Measurements from ENCODE around the gene NR2E3. TPM values are rescaled to one million over a fixed set of nuclear protein-coding genes. Genes with fewer than 3 reads are reported as not detected.
"Not testable (repeated sequence)": the region's sequence is repeated elsewhere in the genome, so short reads cannot be mapped to it uniquely, and the experiment has no call there.

Gene NR2E3
- total RNA-seq, 1 donor from 2014 or later: not detected

GRCh38 chr15:71813723-71814470 is 3.5 kb downstream of the NR2E3 start:
- intact Hi-C loops (cut with micrococcal nuclease): no loop called here

DNA sequence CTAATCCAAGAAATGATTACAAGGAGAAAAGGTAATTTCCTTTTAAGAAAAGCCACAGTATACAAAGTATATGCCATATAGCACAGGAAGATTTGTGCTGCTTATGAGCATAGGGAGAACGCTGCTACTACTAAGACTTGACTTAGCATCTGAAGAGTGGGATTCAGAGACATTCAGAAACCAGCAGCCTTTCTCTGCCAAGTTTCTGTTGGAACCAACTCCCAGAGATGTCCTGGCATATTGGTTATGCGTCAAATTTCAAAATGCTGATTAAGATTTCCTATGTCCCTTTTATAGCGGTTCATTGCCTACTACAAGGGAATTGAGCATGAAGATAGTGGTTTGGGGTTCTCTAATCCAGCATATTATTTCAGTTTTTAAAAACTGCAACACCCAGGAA is 4.9 kb downstream of the NR2E3 start:
- intact Hi-C loops (cut with micrococcal nuclease): no loop called here

GRCh38 chr15:71817351-71817750 is 7.0 kb downstream of the NR2E3 start:
- intact Hi-C loops (cut with micrococcal nuclease): no loop called here

DNA sequence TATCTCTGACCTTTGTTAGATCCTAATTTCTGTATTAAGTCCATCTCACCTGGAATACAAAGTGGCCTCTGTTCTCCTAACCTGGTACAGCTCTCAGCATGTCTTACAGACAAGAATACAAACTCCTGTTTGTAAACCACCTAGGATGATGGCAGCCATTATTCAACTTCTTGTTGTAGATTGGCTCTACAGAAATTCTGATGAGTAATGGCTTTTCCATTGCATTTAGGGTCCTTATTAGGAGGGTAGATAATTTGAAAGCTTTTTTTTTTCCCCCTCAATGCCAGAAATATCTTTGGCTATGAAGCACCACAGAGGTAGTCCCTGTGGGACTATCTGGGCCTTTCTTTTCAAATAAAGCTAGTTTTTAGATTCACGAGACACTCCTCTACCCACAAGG is 9.8 kb downstream of the NR2E3 start:
- intact Hi-C loops (cut with micrococcal nuclease): no loop called here

DNA sequence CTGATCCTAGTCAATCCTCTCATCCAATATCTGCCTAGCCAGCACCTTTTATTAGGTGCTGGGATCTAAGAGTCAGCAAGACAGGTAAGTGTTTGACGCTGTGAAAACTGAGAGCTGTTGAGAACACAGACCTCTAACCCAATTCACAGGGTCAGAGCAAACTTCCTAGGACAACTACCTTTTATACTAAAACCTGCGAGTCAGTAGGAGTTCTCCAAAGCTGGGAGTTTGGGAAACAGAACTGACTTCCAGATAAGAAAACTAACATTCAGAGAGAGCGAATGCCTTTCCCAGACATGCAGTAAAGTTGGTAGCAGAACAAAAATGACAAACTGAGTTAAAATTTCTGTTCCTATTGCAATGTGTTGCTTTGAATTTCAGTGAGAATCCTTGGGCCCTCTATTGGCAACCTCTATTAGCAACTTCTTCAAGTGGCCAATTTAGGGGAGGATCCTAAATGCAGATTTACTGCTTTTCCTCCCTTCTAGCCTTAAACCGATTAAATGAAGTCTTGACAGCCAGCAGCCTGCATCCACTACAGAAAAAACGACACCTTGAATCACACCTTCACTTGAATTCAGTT is 11.3 kb downstream of the NR2E3 start:
- intact Hi-C loops (cut with micrococcal nuclease): no loop called here

- intact Hi-C loops (cut with micrococcal nuclease): no loop called here
Measured at GRCh38 chr15:71822890-71823630, 12.7 kb downstream of the NR2E3 start.

DNA sequence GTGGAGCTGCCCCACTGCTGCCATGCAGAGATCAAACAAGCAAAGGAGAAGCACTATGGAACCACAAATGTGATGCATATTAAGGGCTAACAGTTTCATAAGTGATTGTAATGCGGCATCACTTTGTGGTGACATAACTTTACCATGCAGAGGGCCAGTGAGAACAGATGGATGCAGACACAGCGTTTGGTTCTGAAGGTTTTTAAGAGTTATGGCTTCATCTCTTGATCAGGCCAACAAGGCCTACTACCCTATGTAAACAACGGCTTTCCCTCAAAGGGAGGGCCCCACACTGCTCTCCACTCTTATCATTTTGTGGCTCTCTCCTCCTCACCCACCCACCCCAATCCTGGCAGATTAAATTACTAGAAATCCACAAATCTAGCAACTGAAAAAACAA is 13.4 kb downstream of the NR2E3 start:
- intact Hi-C loops (cut with micrococcal nuclease): no loop called here

- intact Hi-C loops (cut with micrococcal nuclease): no loop called here
Measured at GRCh38 chr15:71825021-71825730, 14.8 kb downstream of the NR2E3 start.

GRCh38 chr15:71826196-71826595 is 15.8 kb downstream of the NR2E3 start:
- intact Hi-C loops (cut with micrococcal nuclease): no loop called here

GRCh38 chr15:71830981-71831380 is 20.6 kb downstream of the NR2E3 start:
- intact Hi-C loops (cut with micrococcal nuclease): no loop called here

- intact Hi-C loops (cut with micrococcal nuclease): no loop called here
Measured at GRCh38 chr15:71841563-71841962, 31.2 kb downstream of the NR2E3 start.

DNA sequence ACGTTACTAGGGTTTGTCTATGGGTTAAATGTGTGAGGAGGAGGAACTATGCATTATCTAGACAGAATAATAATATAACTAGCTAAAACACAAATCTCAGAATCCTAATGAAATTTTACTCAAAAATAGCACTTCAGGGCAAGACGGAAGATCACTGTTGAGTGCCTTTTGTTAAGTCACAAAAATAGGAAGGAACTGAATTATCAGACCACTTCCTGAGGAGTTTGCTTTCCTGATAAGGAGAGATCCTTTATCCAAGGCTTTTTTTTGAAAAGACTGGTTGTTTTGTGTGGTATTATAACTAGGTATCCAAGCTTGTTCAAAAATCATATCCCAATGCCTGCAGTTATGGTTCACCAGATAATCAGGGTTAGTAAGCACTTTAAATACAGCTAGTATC is 34.6 kb downstream of the NR2E3 start:
- intact Hi-C loops (cut with micrococcal nuclease): no loop called here

DNA sequence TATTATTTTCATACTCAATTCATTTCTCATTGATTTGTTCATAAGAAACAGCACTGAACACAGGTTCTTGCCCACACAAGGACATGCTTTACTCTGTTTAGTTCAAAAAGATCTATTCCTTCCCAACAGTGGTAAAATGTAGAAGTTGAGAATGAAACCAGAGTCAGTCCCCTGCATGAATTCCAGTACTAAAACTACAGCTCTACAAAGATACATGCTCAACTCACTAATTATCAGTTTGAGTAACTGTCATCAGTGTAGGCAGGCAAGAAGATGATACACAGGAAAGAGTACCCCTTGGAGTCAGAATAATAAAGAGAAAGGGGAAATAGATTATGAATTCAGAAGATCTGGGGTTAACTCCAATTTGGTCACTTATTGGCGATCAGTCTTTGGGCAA is 43.2 kb downstream of the NR2E3 start:
- intact Hi-C loops (cut with micrococcal nuclease): no loop called here

- intact Hi-C loops (cut with micrococcal nuclease): not testable (repeated sequence)
Measured at GRCh38 chr15:71858232-71858631, 47.9 kb downstream of the NR2E3 start.

Data from T-helper 2 cell treated with Interferon-gamma antibody and Interleukin-4, amounts not matched to agents 100 ng/mL and 5 ng/mL, for 36 hours (primary cell).